ENCODE results near the gene HEATR5B.
"Not testable (repeated sequence)": the region's sequence is repeated elsewhere in the genome, so short reads cannot be mapped to it uniquely, and the experiment has no call there.

The HEATR5B gene

DNA sequence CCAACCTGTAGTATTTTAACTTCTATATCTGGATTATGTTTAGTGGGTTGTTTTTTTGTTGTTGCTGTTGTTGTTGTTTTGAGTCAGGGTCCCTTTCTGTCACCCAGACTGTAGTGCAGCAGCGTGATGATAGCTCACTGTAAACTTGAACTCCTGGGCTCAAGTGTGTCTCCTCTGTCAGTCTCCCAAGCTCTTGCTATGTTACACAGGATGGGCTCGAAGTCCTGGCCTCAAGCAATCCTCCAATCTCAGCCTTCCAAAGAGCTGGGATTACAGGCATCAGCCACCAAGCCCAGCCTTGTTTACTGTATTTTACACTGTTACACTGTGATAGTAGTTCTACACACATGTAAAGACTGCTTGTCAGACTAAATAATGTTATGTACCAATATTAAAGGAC is 108.1 kb downstream of the HEATR5B start:
- no peak for DNase-seq

DNA sequence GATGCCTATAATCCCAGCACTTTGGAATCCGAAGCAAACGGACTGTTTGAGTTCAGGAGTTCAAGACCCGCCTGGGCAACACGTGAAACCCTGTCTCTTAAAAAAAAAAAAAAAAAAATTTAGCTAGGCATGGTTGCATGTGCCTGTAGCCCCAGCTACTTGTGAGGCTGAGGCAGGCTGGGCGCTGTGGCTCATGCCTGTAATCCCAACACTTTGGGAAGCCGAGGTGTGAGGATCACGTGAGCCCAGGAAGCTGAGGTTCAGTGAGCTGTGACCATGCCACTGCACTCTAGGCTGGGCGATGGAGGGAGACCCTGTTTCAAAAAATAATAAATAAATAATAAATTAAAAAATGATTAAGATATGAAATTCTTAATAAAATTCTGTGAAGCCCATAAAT is 108.9 kb downstream of the HEATR5B start:
- DNase-seq: no peak

DNA sequence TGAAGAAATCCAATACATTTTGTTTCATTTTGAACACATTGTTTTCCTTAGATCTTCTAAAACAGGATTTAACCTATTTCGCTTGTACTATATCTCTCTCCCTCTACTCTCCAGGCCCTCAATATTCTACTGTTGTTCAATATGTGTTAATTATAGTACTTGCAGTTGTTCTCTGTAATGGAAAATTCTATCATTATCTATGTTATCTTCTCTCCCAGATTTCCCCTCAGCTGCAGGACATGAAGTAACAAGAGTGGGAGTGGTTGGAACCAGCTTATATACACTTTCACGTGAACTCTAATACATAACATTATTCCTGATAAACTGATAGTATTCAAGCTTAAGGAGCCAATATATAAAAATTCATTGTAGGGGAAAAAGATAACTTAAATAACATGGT is 110.9 kb downstream of the HEATR5B start:
- no peak for DNase-seq

DNA sequence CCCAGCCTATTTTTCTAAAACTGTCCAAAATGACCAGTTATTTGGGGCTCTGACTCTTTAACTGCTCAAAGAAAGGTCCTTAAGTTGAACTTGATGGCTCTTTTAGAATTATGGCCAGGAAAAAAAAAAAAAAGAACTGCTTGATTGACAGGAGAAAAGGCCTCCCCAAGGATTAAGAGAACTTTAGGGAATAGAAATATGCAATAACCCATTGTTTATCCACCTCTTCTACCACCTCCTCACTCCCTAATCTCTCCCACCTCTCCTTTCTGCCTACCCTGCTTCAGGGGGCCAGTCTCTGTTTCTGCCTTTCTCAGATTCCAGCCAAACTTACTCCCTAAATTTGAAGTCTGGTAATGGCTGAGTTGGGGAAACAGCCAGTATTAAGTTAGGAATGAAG is 112.2 kb downstream of the HEATR5B start:
- no peak for DNase-seq

DNA sequence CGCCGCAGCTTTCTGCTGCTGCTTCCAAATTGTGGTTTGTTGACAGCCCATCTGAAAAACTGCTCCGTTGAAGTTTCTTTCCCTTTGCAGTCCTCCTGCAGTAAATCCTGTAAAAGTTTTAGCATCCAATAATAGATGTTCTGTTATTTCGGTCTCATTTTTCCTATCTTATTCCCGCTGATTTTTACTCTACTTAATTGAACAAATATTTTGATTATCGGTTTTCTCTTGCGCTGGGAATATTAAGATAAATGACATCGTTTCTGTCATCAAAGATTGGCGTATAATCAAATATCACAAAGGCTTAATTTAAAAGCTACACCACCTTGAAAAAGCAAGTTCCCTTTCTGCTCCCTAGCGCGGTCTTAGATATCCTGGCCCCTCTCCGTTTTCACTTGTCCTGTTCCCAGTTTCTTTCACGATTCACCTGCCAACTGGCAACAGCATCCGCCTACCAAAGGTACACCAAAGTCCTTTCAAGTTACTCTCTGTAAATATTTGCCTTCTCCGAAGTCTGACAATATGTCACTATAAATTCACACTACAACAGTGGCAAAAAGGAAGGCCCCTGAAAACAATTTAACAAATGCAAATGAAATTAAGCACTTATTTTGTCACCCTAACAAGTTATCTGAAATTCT is 116.8 kb downstream of the HEATR5B start:
- no peak for DNase-seq

DNA sequence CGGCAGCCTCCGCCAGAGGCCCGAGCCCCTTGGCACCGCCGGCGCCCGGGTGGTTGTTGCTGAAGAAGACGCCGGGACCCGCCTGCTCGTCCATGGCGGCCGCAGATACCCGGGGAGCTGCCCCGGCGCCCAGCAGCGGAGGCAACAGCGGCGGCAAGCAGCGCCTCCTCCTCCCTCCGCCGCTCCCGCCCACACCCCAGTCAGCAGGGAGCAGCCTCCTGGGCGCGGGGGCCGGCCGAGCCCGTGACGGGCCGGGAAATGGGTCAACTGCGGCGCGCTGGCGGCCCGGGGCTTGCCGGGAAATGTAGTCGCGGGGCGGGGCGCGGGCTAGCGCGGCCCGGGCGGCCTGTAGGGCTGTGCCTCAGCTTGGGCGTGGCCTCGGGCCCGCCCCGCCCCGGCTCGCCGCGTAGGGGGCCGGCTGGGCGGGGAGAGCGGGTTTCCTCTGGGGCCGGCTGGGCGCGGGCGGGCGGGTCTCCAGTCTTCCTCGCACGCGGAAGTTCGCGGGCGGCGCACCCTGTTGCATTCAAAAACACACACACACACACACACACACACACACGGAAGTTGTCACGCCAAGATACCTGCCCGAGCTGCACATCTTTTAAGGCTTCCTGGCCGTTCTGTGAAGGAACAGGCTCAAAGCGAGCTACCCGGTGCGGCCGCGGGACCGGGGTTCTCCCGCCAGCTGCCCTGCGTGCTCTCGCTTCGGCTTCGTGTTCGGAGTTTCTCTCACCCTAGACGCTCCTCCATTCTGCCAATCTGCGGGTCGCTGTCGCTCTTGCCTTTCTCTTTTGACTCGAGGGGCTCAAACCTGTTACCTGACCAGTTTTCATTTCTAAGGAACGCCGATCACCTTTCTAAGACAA is 117.6 kb downstream of the HEATR5B start, which contains the start of gene STRN:
Gene STRN (minus strand): TSS at position 167 of the 866 bp plus-strand sequence. CDS start 73 bp downstream, at position 94.
- DNase-seq: peak; percentile 97

DNA sequence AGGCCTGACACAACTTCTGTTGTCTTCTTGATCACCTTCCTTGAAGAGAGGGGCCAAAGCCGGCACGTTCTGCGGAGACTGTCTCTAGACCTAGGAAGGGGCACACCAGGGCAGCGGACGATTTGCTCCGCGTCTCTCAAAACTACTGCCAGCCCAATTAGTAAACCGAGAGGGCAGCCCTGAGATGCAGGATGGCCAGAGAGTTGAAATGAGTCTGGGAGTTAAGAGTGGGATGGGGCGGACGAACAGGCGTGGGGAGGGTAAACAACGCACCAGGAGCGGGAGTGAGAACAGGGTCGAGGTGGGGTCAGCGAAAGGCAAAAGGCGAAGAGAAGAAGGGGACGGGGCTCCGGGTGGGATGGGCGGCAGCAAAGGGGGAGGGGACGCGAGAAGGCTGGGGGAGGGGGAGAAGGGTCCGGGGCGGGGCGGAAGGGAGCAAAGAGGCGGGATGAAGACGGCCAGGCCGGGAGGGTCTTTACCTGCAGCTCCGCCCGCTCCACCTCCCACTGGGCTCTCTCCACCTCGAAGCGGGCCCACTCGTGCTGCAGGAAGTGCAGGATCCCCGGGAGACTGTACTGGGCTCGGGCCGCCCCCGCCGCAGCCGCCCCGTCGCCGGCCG is 118.3 kb downstream of the HEATR5B start:
- DNase-seq: no peak

DNA sequence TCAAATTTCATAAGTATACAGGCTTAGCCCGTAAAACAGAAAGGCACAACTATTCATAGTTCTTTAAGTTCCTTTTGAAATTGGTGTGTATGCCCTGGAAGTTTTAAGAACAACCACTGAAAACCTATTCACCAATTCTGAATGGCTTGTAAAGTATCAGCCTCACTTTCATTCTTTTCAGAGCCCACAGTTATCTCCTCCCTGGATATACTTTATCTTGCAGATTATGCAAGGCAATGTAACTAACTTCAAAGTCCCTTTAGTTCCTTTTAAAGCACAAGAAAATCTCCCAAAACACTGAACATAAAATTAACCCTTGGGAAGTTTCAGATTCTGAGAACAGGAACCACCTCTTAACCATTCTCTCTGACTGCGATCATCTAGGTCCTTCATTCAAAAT is 119.0 kb downstream of the HEATR5B start:
- DNase-seq: no peak

DNA sequence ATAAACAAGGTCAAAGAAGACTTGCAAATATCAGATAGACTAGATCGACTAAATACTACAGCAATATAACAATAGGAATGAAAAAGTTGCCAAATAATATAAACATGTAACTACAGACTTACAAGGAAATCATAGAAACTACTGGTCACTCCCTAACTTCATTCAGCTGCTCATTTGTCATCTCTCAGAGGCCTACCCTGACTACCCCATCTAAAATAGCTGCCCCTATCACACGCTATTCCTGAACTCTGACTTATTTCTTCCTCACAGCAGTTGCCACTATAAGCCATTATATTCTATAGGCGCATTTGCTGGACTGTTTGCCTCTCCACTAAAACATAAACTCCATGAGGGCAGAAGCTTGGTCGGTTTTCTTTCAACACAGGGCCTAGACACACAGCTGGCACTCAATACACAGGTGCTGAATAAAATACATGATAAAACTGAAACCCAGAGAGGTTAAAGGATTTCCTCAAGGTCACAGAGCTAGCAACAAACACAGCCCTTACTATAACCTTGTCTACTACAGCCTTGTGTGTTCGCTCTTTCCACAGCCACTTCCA is 119.6 kb downstream of the HEATR5B start:
- no peak for DNase-seq

DNA sequence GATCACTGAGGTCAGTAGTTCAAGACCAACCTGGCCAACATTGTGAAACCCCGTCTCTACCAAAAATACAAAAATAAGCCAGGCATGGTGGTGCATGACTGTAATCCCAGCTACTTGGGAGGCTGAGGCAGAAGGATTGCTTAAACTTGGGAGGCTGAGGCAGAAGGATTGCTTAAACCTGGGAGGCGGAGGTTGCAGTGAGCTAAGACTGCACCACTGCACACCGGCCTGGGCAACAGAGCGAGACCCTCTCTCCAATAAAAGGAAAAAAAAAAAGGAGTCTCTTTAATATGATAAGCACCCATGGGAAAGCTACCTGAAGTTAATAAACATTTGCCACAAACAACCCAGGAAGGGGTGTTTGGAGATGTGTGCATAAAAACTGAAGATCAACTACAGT is 120.4 kb downstream of the HEATR5B start:
- DNase-seq: no peak

DNA sequence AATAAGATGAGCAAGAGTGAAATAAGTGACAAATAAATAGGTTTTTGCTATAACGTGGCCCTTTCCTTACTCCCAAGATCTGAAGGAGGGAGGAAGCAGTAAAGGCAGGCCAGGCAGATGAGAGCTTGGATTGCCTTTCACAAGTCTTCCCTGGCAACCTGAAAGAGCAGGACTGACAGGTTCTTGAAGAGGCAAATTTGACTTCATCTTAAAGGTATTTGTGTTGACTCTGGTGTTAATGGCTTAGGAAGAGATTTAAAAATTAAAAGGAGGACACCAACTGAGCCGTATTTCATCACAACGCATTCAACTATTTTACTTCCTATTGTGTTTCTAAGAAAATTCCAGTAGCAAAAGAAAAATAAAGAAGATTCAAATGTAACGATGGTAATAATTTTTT is 121.1 kb downstream of the HEATR5B start:
- no peak for DNase-seq

DNA sequence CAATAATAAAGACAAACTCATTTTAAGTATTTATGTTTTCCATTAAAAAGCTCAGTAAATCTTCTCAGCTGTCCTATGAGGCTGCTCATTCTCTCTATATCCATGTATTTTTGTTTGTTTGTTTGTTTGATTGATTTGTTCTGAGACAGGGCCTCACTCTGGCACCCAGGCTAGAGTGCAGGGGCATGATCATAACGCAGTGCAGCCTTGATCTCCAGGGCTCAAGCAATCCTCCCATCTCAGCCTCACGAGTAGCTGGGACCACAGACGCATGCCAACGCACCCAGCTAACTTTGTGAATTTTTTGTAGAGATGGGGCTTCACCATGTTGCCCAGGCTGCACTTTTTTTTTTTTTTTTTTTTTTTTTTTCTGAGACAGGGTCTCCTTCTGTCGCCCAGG is 123.4 kb downstream of the HEATR5B start:
- DNase-seq: no peak

DNA sequence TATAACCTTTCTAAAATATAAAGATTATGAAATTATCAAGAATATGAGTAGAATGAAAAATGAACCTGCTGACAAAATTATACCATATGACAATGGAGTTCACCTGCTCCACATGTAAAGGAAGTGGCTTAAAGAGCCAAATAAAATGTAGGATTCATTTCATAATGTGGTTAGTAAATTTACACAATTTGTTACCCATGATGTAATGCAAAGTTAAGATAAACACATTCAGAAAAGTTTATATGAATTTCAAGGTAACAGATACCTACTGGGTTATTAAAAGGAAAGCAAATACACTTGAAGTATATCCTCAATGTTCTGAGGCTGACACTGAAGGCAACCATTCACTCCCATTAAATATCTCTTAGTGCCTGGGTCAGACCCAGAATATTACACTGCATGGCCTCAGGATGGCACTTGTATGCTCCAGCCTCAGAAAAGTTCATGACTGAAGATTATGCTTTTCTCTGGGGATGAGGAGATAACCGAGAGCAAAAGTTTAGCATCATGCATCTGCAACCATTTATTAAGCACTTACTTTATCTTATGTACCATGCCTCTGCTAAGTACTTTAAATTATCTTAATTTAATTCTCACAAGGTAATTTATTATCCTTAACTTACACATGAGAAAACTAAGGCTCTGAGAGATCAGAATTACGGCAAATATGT is 124.0 kb downstream of the HEATR5B start:
- DNase-seq: no peak

DNA sequence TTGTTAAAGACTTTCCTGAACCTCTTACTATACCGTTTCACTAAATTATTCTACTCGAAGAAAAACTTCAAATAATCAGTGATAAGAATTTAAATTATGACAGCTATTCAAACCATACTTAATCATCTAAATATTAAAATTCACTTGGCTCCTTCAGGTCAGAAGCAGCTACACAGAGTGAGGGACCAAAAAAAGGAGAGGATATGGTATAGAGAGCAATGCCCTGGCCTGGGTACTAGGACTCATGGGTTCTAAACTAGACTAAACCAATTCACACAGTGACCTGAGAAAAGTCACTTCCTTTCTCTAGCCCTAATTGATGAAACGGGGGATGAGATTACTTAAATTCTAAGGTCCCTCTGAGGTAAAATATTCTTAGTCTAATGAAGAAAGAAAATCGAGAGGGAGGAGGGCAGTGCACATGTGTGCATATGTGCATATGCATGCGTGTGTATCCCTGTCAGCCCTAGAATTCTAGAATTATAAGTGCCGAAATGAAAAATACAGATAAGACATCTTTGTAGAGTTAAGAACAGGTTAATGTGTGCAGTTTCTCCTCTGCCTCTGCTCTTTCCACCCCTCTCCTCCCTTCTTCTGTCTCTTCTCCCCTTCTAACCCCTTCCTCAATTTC is 129.1 kb downstream of the HEATR5B start:
- DNase-seq: no peak

DNA sequence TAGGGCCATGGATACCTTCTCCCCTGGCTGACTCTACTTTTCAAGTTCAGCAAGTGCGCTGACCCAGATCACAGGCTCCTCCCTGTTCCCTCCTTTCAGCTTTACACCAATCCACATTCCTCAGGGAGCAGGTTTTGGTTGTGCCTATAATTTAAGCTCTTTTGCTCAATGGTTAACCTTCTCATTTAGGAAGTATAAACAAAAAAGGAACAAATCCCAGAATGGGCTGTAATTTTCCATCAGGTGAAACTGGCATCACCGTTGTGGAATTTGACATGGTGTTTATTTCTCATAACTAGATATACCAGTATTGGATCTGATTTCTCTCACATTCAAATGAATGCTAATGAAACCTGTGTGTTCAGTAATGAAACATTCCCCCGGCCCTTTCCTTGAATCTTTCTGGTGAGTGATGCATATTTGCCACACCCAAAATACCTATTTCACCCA is 131.4 kb downstream of the HEATR5B start:
- DNase-seq: no peak

DNA sequence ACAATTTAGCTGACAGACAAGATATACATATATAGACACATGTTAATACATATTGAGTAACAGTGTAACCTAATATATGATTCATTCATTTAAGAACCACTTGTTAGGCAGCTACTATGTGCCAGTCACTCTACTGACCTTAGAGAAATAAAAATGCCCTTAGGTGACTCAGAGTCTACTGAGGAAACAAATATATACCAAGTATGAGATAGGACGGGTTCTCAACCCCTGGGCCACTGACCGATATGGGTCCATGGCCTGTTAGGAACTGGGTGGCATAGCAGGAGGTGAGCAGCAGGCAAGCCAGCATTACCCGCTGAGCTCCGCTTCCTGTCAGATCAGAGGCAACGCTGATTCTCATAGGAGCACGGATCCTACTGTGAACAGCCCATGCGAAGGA is 132.6 kb downstream of the HEATR5B start:
- DNase-seq: peak; percentile 82

DNA sequence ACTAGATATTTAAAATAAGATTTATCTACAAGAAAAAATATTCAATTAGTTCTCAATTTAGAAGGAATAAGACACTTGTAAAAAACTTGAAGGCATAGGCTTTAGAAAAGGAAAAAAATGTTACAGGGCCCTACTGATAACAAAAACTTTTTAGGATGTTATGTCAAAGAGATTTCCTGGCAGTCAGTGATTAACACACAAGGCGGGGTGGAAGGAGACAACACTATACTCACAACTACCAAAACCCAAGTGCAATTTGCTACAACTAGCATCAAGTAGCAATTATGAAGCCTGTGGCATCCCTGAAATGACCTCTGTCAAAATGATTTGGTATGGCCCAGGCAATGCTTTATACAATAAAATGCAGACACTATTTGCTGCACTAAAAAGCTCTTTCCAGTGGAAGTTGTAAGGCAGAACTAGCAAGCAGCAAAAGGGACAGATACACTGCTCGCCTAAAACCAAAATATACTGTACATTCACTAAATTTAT is 133.1 kb downstream of the HEATR5B start:
- no peak for DNase-seq

DNA sequence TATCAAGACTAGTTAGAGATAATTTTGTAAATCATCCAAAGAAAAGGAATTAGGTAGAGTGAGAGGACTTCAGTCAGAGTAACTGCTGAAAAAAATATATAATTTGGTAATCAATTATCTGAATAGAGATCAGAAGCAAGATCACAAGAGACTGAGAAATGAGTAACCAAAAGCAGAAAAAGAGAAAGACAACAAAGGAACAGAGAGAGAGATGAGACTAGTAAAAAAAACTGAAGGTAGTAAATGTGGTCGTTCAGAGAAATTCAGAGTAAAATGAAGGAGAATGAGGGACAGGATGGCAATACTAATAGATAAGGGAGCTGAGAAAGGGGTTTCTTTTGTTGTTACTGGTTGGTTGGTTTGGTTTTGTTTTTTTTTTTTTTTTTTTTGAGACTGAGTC is 134.3 kb downstream of the HEATR5B start:
- no peak for DNase-seq

DNA sequence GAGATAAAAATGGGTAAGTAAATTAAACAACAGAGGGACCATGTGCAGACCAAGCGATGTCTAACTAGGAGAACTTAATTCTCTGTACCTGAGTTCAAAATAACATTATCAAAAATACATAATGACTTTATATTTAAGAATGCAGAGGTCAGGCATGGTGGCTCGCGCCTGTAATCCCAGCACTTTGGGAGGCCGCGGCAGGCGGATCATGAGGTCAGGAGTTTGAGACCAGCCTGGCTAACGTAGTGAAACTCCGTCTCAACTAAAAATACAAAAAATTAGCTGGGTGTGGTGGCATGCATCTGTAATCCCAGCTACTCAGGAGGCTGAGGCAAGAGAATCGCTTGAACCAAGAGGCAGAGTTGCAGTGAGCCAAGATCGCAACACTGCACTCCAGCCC is 138.9 kb downstream of the HEATR5B start:
- not testable (repeated sequence) for DNase-seq

DNA sequence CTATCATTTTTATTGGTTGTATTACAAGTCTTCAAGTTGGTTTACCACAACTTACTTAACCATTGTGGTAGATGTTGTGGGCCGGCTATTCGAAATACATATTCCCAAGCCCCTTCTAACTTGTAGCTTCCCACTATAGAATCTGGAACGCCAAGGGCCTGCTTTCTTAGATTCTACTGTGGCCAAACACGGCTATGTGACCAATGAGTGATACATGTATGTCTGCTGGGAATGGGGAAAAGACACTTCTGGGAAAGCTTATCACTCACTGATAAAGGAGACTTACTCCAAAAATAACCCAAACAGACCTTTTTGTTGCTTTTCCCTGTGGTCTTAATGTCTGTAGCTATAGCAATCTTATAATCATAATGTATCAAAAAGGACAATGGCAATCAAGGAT is 142.3 kb downstream of the HEATR5B start:
- DNase-seq: no peak

DNA sequence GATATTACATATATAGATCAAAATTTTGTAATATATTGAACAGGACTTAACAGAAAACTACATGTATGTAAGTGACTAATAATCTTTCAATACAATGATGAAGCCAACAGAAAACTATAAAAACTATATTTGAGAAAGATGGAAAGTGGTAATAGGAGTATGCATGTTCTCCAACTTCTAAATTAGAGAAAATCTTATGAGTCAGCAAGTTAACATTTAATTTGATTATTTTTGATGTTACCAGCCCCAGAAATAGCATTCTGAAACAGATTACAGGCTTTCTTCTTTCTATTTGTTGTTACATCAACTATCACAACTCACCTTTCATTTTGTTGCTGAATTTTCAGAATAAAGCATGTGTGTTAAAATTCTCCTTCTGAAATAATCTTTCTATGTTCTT is 147.6 kb downstream of the HEATR5B start:
- not testable (repeated sequence) for DNase-seq

DNA sequence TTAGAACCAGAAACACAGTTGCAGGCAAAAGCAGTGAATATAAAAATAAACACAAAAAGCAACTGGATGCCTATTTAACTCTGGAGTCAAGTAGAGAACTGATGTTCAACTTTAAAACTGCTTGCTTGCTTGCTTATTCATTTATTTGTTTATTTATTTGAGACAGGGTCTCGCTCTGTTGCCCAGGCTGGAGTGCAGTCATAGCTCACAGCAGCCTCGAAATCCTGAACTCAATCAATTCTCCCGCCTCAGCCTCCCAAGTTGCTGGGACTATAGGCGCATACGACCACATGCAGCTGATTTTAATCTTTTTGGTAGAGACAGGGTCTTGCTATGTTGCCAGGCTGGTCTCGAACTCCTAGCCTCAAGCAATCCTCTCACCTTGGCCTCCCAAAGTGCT is 152.5 kb downstream of the HEATR5B start:
- DNase-seq: not testable (repeated sequence)
